ENCODE data around the gene TBX4. TPM values are rescaled to one million over a fixed set of nuclear protein-coding genes. Genes with fewer than 3 reads are reported as not detected.

The TBX4 gene
- total RNA-seq, 4 donors from 2014 or later = 0.27 TPM; not detected in 3

- no peaks in the 10 kb centered on the region for H3K9me3 ChIP-seq
- H3K4me1 ChIP-seq = no peaks in the 10 kb centered on the region
- TF ChIP-seq POLR2AphosphoS5 (IDR thresholded peaks at IDR 0.05) = no peak
- TF ChIP-seq EP300 (IDR thresholded peaks at IDR 0.05) = no peak
- TF ChIP-seq CTCF (IDR thresholded peaks at IDR 0.05) = no peak
- TF ChIP-seq POLR2A (IDR thresholded peaks at IDR 0.05) = no peak
- no peaks in the 10 kb centered on the region for H3K36me3 ChIP-seq
- no peak overlapping the region for H3K27ac ChIP-seq
- no peaks in the 10 kb centered on the region for H3K27me3 ChIP-seq
- H3K4me3 ChIP-seq = no peak overlapping the region
- WGBS, 2 donors (ENCODE audit: low coverage in 1 of 2) = 29 to 75% methylated on average over 3 of the region's 3 CpGs
- no peak for ATAC-seq
Measured at GRCh38 chr17:61517843-61518606, 65.8 kb downstream of the TBX4 start.

- no peaks in the 10 kb centered on the region for H3K27me3 ChIP-seq
- no peaks in the 10 kb centered on the region for H3K36me3 ChIP-seq
- TF ChIP-seq POLR2AphosphoS5 (IDR thresholded peaks at IDR 0.05) (no peak), POLR2A (IDR thresholded peaks at IDR 0.05) (no peak), EP300 (IDR thresholded peaks at IDR 0.05) (no peak)
- no peaks in the 10 kb centered on the region for H3K4me1 ChIP-seq
- H3K4me3 ChIP-seq = no peak overlapping the region
- 53% methylated on average over 1 of the region's 1 CpG for WGBS, 2 donors (ENCODE audit: low coverage in 1 of 2)
- no peak for ATAC-seq
- no peak overlapping the region for H3K27ac ChIP-seq
- H3K9me3 ChIP-seq = no peaks in the 10 kb centered on the region
Measured at GRCh38 chr17:61519139-61519538, 66.9 kb downstream of the TBX4 start.

GRCh38 chr17:61519754-61520440 is 67.7 kb downstream of the TBX4 start:
- no peaks in the 10 kb centered on the region for H3K9me3 ChIP-seq
- TF ChIP-seq CTCF (IDR thresholded peaks at IDR 0.05) (no peak), EP300 (IDR thresholded peaks at IDR 0.05) (no peak), POLR2AphosphoS5 (IDR thresholded peaks at IDR 0.05) (no peak), POLR2A (IDR thresholded peaks at IDR 0.05) (no peak)
- no peaks in the 10 kb centered on the region for H3K4me1 ChIP-seq
- H3K36me3 ChIP-seq = no peaks in the 10 kb centered on the region
- WGBS, 2 donors (ENCODE audit: low coverage in 1 of 2) = 64 to 77% methylated on average over 3 of the region's 3 CpGs
- no peaks in the 10 kb centered on the region for H3K27me3 ChIP-seq
- no peak overlapping the region for H3K27ac ChIP-seq
- no peak for ATAC-seq
- no peak overlapping the region for H3K4me3 ChIP-seq

GRCh38 chr17:61520897-61521296 is 68.7 kb downstream of the TBX4 start:
- Histone ChIP-seq H3K4me1 (no peaks in the 10 kb centered on the region), H3K9me3 (no peaks in the 10 kb centered on the region), H3K27me3 (no peaks in the 10 kb centered on the region), H3K27ac (no peak overlapping the region), H3K36me3 (no peaks in the 10 kb centered on the region), H3K4me3 (no peak overlapping the region)
- 78 to 86% methylated on average over 3 of the region's 3 CpGs for WGBS, 2 donors (ENCODE audit: low coverage in 1 of 2)
- TF ChIP-seq CTCF (IDR thresholded peaks at IDR 0.05) = no peak
- no peak for TF ChIP-seq EP300 (IDR thresholded peaks at IDR 0.05)
- no peak for ATAC-seq

GRCh38 chr17:61522088-61522487 is 69.9 kb downstream of the TBX4 start:
- Histone ChIP-seq H3K27ac (no peak overlapping the region), H3K4me1 (no peaks in the 10 kb centered on the region), H3K36me3 (no peaks in the 10 kb centered on the region), H3K4me3 (no peak overlapping the region), H3K27me3 (no peaks in the 10 kb centered on the region), H3K9me3 (no peaks in the 10 kb centered on the region)
- 60 to 67% methylated on average over 1 of the region's 1 CpG for WGBS, 2 donors (ENCODE audit: low coverage in 1 of 2)
- no peak for TF ChIP-seq EP300 (IDR thresholded peaks at IDR 0.05)
- no peak for TF ChIP-seq CTCF (IDR thresholded peaks at IDR 0.05)
- no peak for TF ChIP-seq POLR2AphosphoS5 (IDR thresholded peaks at IDR 0.05)
- ATAC-seq = no peak
